ENCODE data around the gene HCRTR1. TPM values are rescaled to one million over a fixed set of nuclear protein-coding genes. Genes with fewer than 3 reads are reported as not detected.

The HCRTR1 gene
- polyA plus RNA-seq, 4 donors, result 0.18 to 0.31 (median 0.19) TPM; not detected in 1

DNA sequence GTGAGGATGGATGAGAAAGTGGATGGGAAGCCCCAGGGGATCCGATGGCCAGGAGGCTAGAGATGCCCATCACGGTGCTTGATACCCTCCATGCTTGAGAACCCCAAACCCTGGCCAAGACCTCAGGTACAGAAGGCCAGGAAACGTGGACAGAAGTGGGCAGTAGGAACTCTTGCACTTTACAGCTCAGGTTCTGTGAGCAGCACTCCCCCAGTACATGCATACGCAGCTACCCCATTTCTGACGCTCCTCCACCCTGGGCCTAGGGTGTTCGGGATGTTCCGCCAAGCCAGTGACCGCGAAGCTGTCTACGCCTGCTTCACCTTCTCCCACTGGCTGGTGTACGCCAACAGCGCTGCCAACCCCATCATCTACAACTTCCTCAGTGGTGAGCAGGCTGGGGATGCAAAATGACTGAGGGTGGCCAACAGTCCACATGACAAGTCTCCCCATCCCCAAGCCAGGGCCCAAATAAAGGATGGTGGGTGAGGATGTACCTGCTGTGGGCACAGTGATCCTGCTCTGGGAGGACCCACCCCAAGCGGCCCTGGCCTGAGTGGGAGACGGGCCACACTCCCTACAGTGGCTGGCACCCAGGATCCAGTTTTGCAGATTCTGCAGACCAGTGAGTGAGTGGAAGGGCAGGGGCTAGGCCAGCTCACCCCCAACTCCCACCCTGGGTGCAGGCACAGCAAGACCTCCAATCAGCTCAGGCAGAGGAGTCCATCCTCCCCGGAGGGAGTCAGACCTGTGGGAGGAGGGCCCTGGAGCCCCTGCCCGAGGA lies 7.4 kb downstream of the HCRTR1 start:
- no peak for DNase-seq (ENCODE audit: low read depth in 4 of 4, low spot score in 3 of 4)

- no peak for DNase-seq (ENCODE audit: low read depth in 4 of 4, low spot score in 3 of 4)
These were observed 8.2 kb downstream of the HCRTR1 start for GRCh38 chr1:31625561-31626222.

DNA sequence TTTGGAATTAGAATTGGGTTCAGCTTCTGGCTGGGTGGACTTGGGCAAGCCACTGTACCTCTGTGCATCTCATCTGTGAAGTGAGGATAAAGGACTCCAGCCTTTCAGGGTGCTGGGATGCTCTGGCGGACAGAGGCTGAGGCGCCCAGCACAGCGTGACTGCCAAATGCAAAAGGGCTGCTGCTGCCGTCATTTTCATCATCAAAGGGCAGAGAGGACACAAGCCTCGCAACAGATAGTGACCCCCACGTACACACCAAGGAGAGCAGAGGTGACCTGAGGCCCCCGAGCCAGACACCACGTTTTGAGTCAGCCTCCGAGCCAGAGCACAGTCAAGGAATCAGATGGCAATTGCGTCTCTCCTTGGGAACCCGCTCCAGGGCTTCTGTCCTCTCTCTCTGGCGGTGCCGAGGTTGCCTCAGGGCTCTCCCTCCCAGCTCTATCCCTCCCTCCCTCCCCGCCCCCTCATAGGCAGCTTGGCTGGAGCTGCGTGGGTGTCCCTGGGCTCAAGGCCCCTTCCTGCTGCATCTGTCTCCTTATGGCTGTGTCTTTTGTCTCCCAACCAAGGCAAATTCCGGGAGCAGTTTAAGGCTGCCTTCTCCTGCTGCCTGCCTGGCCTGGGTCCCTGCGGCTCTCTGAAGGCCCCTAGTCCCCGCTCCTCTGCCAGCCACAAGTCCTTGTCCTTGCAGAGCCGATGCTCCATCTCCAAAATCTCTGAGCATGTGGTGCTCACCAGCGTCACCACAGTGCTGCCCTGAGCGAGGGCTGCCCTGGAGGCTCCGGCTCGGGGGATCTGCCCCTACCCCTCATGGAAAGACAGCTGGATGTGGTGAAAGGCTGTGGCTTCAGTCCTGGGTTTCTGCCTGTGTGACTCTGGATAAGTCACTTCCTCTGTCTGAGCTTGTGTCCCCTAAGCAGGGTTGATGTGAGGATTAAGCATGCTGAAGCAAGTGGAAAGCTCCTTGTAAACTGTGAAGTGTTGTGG lies 9.0 kb downstream of the HCRTR1 start:
- no peak for DNase-seq (ENCODE audit: low read depth in 4 of 4, low spot score in 3 of 4)

DNA sequence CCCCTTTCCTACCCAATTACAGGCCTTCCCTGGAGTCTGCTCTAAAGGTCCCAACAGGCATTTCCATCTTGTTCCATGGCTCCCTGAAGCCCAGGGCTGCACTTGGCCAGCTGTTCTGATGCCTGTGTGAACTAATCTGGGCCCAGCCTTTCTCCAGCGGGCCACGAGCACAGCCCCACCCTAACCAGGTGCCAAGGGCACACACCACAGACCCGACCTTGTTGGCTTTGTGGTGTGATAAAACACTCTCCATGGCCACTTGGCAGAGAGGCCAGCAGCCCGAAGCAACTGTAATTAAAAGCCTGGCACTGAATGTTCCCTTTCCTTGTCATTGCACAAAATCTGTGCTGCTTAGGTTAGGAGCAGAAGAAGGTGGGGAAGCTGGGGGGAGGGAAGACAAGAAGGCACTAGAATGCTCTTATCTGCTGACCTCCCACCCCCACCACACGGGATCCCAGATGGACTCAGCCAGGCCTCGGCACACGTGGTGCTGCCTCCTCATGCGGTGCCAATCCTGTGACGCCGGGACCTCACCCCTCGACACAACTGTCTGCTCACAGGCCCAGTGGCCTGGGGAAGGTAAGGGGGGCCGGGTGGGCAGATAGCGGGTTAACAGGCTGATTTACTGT lies 9.9 kb downstream of the HCRTR1 start:
- no peak for DNase-seq (ENCODE audit: low read depth in 4 of 4, low spot score in 3 of 4)

DNA sequence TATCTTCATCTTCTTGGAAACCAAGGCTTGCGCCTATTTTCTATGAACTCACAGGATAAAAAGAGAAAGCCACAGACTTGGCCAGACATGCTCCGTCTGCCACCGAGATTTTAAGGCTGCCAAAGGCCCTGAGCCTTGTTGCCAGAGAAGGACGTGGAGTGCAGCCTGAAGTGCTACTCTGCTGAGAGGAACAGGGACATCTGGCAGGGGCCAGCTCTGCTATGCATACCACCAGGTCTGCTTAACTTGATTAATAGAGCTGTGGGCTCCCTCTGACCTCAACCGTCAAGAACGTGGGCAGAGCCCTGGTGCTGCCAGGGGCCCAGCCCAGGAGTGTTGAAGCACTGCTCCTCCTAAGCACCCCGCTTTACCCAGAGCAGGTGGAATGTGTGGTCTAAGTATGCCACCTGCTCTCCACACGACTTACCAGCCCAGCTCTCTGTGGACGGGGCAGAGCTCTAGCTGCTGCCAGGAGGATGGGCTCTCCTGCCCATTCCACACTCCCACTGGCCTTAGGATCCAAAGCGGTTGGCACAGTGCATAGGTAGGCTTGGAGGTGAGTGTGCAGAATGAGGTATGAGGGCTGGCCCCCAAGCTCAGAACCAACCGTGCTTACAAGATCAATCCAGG lies 10.6 kb downstream of the HCRTR1 start:
- DNase-seq (ENCODE audit: low read depth in 4 of 4, low spot score in 3 of 4), result no peak

DNA sequence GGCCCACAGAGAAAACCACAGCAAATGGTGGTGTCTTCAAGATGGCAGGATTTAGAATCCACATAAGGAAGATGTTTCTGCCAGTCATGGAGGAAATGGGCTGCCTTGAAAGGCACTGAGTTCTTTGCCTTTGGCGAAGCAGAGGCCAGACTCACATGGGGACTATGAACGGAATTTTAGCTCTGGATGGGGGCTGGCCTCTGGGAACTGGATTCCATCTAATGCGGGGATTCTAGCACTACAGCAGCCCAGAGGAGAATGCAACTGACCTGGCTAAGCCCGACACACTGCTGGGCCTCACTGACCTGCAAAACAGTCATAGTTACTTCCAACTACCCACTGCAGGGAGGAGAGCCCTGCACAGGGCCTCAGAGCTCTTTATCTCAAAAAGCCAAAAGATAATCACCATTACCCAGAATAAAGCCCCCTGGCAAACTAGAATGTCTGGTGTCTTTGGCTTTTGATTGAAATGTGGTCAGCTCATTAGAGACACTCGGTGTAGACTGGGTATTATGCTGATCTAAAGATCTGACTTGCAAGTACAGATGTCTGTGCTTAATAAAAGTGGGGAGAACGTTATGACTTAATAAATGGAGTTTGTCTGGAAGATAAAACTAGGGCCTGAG lies 11.6 kb downstream of the HCRTR1 start:
- no peak for DNase-seq (ENCODE audit: low read depth in 4 of 4, low spot score in 3 of 4)

DNA sequence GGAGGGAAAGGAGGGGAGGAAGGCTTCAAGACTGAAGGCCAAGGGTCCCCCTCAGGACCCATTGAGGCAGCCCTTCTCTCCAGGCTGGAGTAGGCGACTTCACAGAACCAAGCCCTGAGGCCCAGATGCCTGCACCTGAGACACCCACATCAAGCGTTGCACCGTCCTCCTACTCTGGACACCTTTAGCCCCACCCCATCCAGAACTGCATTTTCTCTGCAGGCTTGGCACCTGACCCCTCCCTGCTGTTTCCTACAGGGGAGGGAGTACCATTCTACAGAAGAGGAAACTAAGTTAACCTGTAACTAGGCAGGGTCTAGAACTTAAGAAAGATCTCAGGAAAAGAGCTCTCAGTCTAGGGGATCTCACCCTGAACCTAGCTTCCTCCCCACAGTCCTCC lies 15.2 kb downstream of the HCRTR1 start:
- no peak for DNase-seq (ENCODE audit: low read depth in 4 of 4, low spot score in 3 of 4)

- no peak for DNase-seq (ENCODE audit: low read depth in 4 of 4, low spot score in 3 of 4)
These were observed 15.6 kb downstream of the HCRTR1 start for GRCh38 chr1:31633117-31633516.

- no peak for DNase-seq (ENCODE audit: low read depth in 4 of 4, low spot score in 3 of 4)
These were observed 20.6 kb downstream of the HCRTR1 start for GRCh38 chr1:31637915-31638673.

GRCh38 chr1:31639543-31639942 lies 22.1 kb downstream of the HCRTR1 start:
- no peak for DNase-seq (ENCODE audit: low read depth in 4 of 4, low spot score in 3 of 4)

DNA sequence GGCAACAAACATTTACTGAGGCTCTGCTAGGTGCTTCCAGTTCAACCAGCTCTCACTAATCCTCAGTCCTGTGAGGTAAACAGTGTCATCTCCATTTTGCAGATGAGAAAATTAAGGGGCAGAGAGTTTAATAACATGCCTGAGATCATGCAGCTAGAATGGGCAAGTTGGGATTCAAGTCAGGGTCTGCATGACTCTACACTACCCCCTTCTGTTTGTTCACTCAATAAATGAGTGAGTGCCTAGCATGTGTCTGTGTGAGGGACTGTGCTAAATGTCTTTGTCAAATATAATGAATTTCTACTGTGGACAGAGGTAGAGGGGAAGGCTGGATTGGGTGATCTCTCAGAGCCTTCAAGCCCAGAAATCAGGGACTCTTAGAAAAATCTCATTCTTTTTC lies 22.7 kb downstream of the HCRTR1 start:
- DNase-seq (ENCODE audit: low read depth in 4 of 4, low spot score in 3 of 4), result no peak

- no peak for DNase-seq (ENCODE audit: low read depth in 4 of 4, low spot score in 3 of 4)
These were observed 23.5 kb downstream of the HCRTR1 start for GRCh38 chr1:31640964-31641363.

- no peak for DNase-seq (ENCODE audit: low read depth in 4 of 4, low spot score in 3 of 4)
These were observed 24.9 kb downstream of the HCRTR1 start for GRCh38 chr1:31642366-31642765.

DNA sequence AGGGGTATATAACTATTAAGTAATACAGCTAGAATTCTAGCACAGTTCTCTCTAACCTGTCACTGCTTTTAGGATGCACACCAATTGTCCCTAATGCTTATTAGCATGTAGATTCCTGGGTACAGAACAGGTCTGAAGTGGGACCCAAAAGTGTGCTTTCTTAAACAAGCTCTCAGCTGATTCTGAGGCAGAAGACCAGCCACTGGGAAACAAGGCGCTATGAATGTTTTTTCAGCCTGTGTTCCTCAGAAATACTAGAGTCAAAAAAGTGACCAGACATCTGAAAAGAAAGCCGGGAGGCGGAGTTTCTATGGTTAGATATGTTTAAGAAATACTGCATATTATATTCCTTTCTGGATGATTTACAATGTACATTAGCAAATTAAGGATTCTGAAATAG lies 25.4 kb downstream of the HCRTR1 start:
- DNase-seq (ENCODE audit: low read depth in 4 of 4, low spot score in 3 of 4), result no peak

GRCh38 chr1:31643976-31644559 lies 26.6 kb downstream of the HCRTR1 start:
- no peak for DNase-seq (ENCODE audit: low read depth in 4 of 4, low spot score in 3 of 4)

GRCh38 chr1:31644560-31645273 lies 27.2 kb downstream of the HCRTR1 start, which contains the start of gene PEF1:
Gene PEF1, minus strand, starts transcription at chr1:31644876. Its CDS starts 12 bp downstream, at chr1:31644864.
- DNase-seq (ENCODE audit: low read depth in 4 of 4, low spot score in 3 of 4), result peak; percentile 97 to 100 (median 97)

DNA sequence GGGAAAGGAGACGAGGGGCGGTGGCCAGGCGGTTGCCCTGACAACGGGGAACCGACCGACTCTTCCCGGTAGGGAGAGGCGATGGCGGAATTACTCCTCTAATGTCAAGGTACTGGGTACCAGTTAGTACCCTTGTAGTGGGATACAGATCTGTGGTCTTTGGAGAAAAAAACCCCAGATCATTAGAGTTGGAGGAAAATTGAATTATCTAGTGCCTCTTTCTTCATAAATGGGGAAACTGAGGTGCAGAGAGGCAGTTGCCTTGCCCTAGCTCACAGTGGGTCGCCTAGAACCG lies 27.7 kb downstream of the HCRTR1 start:
- DNase-seq (ENCODE audit: low read depth in 4 of 4, low spot score in 3 of 4), result no peak
